Epithelial cell of esophagus (primary cell): ENCODE measurements around the gene RBM20.
"Not testable (repeated sequence)": the region's sequence is repeated elsewhere in the genome, so short reads cannot be mapped to it uniquely, and the experiment has no call there.

Experiments used
- DNase-seq: peaks from one replicate; pipeline ENCODE4 v3.0.0; 2010; ENCODE audit warnings: low read depth
- H3K4me3 ChIP-seq: 2 replicates; pipeline ENCODE4 v1.5.1; 2011; ENCODE audit warnings: mild to moderate bottlenecking, low read length, control low read depth
- CTCF ChIP-seq: IDR thresholded peaks from 2 replicates; pipeline ENCODE4 v1.5.1; 2011; ENCODE audit warnings: low read depth, mild to moderate bottlenecking, low read length, control low read depth, inconsistent platforms; ENCODE audit not compliant: insufficient read depth; ENCODE audit errors: missing control alignments

RBM20 gene

GRCh38 chr10:110698782-110699201, 54.7 kb downstream of the RBM20 start:
- no peak for DNase-seq
- H3K4me3 ChIP-seq: no peak overlapping the region
- TF ChIP-seq CTCF: no peak

- H3K4me3 ChIP-seq: no peak overlapping the region
- TF ChIP-seq CTCF: no peak
- DNase-seq: no peak
These were observed 55.8 kb downstream of the RBM20 start for GRCh38 chr10:110699859-110700468.

GRCh38 chr10:110700947-110701616, 56.9 kb downstream of the RBM20 start:
- no peak for DNase-seq
- no peak for TF ChIP-seq CTCF
- H3K4me3 ChIP-seq: no peak overlapping the region

DNA sequence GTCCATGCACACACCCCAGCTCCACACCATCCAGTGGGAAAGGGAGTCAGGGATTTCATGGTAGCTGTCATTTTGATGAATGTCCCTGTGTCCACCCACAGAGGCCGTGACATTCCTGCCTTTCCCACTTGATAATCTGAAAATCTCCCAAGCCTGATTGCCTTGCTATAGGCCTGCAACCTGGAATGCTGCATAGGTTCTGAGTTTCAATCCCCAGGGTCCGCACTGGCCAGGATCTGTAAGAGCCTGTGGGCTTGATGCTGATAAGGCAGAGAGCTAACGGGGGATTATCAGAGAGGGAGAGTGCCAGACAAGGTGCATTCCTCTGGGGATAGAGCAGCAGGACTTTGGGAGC, 57.5 kb downstream of the RBM20 start:
- no peak for TF ChIP-seq CTCF

DNA sequence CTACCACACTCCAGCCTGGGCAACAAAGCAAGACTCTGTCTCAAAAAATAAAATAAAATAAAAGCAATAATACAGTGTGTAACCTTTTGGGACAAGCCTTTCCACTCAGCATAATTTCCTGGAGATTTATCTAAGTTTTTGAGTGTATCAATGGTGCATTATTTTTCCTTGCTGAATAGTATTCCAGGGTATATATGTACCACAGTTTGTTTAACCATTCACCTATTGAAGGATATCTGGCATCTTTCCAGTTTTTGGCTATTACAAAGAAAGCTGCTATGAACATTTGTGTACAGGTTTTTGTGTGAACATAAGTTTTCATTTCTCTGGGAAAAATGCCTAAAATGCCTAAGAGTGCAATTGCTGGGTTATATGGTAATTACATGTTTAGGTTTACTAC, 59.9 kb downstream of the RBM20 start:
- H3K4me3 ChIP-seq: no peak overlapping the region
- DNase-seq: no peak
- no peak for TF ChIP-seq CTCF

More for the DNA sequence above, 57.5 kb downstream of the RBM20 start:
- no peak for DNase-seq
- no peak overlapping the region for H3K4me3 ChIP-seq

- TF ChIP-seq CTCF: no peak
- no peak for DNase-seq
- H3K4me3 ChIP-seq: no peak overlapping the region
These were observed 60.9 kb downstream of the RBM20 start for GRCh38 chr10:110704906-110705476.

DNA sequence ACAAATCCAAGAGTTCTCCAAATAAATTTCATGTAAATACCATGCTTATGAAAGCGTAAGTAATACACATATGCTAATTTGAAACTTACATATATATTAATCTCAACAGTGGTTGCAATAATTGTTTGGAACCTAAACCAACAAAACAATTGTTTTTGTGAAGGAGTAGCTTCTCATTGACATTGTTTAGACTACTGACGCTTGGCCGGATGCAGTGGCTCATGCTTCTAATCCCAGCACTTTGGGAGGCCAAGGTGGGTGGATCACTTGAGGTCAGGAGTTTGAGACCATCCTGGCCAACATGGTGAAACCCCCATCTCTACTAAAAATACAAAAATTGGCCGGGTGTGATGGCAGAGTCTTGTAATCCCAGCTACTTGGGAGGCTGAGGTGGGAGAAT, 61.5 kb downstream of the RBM20 start:
- H3K4me3 ChIP-seq, DNase-seq: not testable (repeated sequence)
